ENCODE measurements around the gene CDH23.
"Not testable (repeated sequence)": the region's sequence is repeated elsewhere in the genome, so short reads cannot be mapped to it uniquely, and the experiment has no call there.

DNA sequence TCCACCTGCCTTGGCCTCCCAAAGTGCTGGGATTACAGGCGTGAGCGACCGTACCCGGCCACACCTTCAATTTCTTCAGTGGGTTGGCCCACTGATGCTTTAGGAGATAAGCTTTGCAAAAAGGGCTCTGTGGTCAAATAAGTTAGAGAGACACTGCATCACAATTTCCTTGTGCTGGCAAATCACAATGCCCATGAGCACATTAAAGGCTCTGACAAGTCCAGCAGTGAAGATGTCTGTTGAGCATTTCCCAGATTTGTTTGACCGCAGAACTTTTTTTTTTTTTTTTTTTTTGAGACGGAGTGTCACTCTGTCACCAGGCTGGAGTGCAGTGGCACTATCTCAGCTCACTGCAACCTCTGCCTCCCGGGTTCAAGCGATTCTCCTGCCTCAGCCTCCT is 203.5 kb downstream of the CDH23 start:
- not testable (repeated sequence) for TF ChIP-seq POLR2A (IDR thresholded peaks at IDR 0.05)
- TF ChIP-seq, protein P1, sequence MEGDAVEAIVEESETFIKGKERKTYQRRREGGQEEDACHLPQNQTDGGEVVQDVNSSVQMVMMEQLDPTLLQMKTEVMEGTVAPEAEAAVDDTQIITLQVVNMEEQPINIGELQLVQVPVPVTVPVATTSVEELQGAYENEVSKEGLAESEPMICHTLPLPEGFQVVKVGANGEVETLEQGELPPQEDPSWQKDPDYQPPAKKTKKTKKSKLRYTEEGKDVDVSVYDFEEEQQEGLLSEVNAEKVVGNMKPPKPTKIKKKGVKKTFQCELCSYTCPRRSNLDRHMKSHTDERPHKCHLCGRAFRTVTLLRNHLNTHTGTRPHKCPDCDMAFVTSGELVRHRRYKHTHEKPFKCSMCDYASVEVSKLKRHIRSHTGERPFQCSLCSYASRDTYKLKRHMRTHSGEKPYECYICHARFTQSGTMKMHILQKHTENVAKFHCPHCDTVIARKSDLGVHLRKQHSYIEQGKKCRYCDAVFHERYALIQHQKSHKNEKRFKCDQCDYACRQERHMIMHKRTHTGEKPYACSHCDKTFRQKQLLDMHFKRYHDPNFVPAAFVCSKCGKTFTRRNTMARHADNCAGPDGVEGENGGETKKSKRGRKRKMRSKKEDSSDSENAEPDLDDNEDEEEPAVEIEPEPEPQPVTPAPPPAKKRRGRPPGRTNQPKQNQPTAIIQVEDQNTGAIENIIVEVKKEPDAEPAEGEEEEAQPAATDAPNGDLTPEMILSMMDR (IDR thresholded peaks at IDR 0.05): not testable (repeated sequence)
